ENCODE measurements around the gene JSRP1.

The JSRP1 gene

GRCh38 chr19:2235381-2236063, 20.7 kb downstream of the JSRP1 start:
- peaks cover 36% of the 10 kb centered on the region for H3K36me3 ChIP-seq
- no peaks in the 10 kb centered on the region for H3K27me3 ChIP-seq
- peak overlapping the region; percentile 97 for H3K27ac ChIP-seq
- no peak for TF ChIP-seq CTCF (IDR thresholded peaks at IDR 0.05)
- peak overlapping the region; percentile 78 to 94 for H3K4me3 ChIP-seq (ENCODE audit: low read depth in 1 of 2, low read length in 1 of 2)
- H3K4me1 ChIP-seq (ENCODE audit: control insufficient read depth in 1 of 2, insufficient read depth in 1 of 2, low read depth in 1 of 2, low read length in 1 of 2), result peaks cover 47 to 57% of the 10 kb centered on the region in 2 experiments
- no peaks in the 10 kb centered on the region for H3K9me3 ChIP-seq

GRCh38 chr19:2234996-2235380, 21.2 kb downstream of the JSRP1 start:
- Histone ChIP-seq H3K27ac (peak overlapping the region; percentile 97), H3K36me3 (peaks cover 41% of the 10 kb centered on the region), H3K4me3 (ENCODE audit: low read depth in 1 of 2, low read length in 1 of 2) (peak overlapping the region; percentile 78 to 94), H3K9me3 (no peaks in the 10 kb centered on the region), H3K27me3 (no peaks in the 10 kb centered on the region), H3K4me1 (ENCODE audit: control insufficient read depth in 1 of 2, insufficient read depth in 1 of 2, low read depth in 1 of 2, low read length in 1 of 2) (peaks cover 42 to 52% of the 10 kb centered on the region in 2 experiments)
- TF ChIP-seq CTCF (IDR thresholded peaks at IDR 0.05), result no peak

- Histone ChIP-seq H3K4me3 (ENCODE audit: low read depth in 1 of 2, low read length in 1 of 2) (no peak overlapping the region), H3K27ac (no peak overlapping the region), H3K9me3 (no peaks in the 10 kb centered on the region), H3K36me3 (peaks cover 54% of the 10 kb centered on the region), H3K27me3 (no peaks in the 10 kb centered on the region), H3K4me1 (ENCODE audit: control insufficient read depth in 1 of 2, insufficient read depth in 1 of 2, low read depth in 1 of 2, low read length in 1 of 2) (peaks cover 29 to 39% of the 10 kb centered on the region in 2 experiments)
- TF ChIP-seq CTCF (IDR thresholded peaks at IDR 0.05), result no peak
Measured at GRCh38 chr19:2233601-2234280, 22.5 kb downstream of the JSRP1 start.

GRCh38 chr19:2232286-2233151, 23.7 kb downstream of the JSRP1 start:
- Histone ChIP-seq H3K36me3 (peaks cover 66% of the 10 kb centered on the region), H3K4me3 (ENCODE audit: low read depth in 1 of 2, low read length in 1 of 2) (no peak overlapping the region), H3K27me3 (no peaks in the 10 kb centered on the region), H3K9me3 (no peaks in the 10 kb centered on the region), H3K4me1 (ENCODE audit: control insufficient read depth in 1 of 2, insufficient read depth in 1 of 2, low read depth in 1 of 2, low read length in 1 of 2) (peaks cover 17 to 27% of the 10 kb centered on the region in 2 experiments), H3K27ac (no peak overlapping the region)
- no peak for TF ChIP-seq CTCF (IDR thresholded peaks at IDR 0.05)

- Histone ChIP-seq H3K36me3 (peaks cover 74% of the 10 kb centered on the region), H3K9me3 (no peaks in the 10 kb centered on the region), H3K4me1 (ENCODE audit: control insufficient read depth in 1 of 2, insufficient read depth in 1 of 2, low read depth in 1 of 2, low read length in 1 of 2) (peaks cover 11 to 20% of the 10 kb centered on the region in 2 experiments), H3K4me3 (ENCODE audit: low read depth in 1 of 2, low read length in 1 of 2) (no peak overlapping the region), H3K27me3 (no peaks in the 10 kb centered on the region), H3K27ac (no peak overlapping the region)
- no peak for TF ChIP-seq CTCF (IDR thresholded peaks at IDR 0.05)
Measured at GRCh38 chr19:2231621-2232221, 24.5 kb downstream of the JSRP1 start.

Data from neutrophil (primary cell).